ENCODE data around the gene LTBP2. TPM values are rescaled to one million over a fixed set of nuclear protein-coding genes. Genes with fewer than 3 reads are reported as not detected.

The LTBP2 gene
- total RNA-seq, 1 experiment from 2014 or later: 124 TPM

- ChIA-PET CTCF (interaction anchor here (0.9 kb wide), 1 partner anchor 103 kb away, joined by 3 read pairs; no protein-coding TSS in a partner anchor), POLR2A (ENCODE audit: unreplicated experiment) (interaction anchor here (0.6 kb wide), 1 partner anchor 68 kb away, joined by 3 read pairs; no protein-coding TSS in a partner anchor)
- Histone ChIP-seq H3K27ac (no peak overlapping the region), H2AFZ (no peak overlapping the region), H3K4me2 (no peak overlapping the region), H3F3A (ENCODE audit: insufficient read depth, low read depth) (peaks cover 10% of the 10 kb centered on the region), H3K27me3 (ENCODE audit: insufficient read depth, low read depth) (no peaks in the 10 kb centered on the region), H3K9me3 (ENCODE audit: insufficient read depth, low read depth) (no peaks in the 10 kb centered on the region), H4K20me1 (ENCODE audit: insufficient read depth) (no peaks in the 10 kb centered on the region; the same call in 1 of the 2 replicates), H3K9me2 (ENCODE audit: insufficient read depth) (no peaks in the 10 kb centered on the region), H3K79me2 (ENCODE audit: low read depth) (peaks cover 23% of the 10 kb centered on the region), H3K4me1 (replicated peaks; ENCODE audit: insufficient read depth) (peaks cover 15% of the 10 kb centered on the region), H3K4me3 (no peak overlapping the region), H3K36me3 (ENCODE audit: low read depth) (peaks cover 81% of the 10 kb centered on the region)
- no peak for DNase-seq
- TF ChIP-seq, protein P1, sequence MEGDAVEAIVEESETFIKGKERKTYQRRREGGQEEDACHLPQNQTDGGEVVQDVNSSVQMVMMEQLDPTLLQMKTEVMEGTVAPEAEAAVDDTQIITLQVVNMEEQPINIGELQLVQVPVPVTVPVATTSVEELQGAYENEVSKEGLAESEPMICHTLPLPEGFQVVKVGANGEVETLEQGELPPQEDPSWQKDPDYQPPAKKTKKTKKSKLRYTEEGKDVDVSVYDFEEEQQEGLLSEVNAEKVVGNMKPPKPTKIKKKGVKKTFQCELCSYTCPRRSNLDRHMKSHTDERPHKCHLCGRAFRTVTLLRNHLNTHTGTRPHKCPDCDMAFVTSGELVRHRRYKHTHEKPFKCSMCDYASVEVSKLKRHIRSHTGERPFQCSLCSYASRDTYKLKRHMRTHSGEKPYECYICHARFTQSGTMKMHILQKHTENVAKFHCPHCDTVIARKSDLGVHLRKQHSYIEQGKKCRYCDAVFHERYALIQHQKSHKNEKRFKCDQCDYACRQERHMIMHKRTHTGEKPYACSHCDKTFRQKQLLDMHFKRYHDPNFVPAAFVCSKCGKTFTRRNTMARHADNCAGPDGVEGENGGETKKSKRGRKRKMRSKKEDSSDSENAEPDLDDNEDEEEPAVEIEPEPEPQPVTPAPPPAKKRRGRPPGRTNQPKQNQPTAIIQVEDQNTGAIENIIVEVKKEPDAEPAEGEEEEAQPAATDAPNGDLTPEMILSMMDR (conservative IDR thresholded peaks at IDR 0.05): no peak
- TF ChIP-seq EZH2 (IDR thresholded peaks at IDR 0.05; ENCODE audit: low read depth): no peak
- no TSS peak for BruUV-seq (replicated peaks)
- intact Hi-C loops (cut with micrococcal nuclease; ENCODE audit: unreplicated experiment): no loop called here
Observed at GRCh38 chr14:74482571-74482970, 129.5 kb downstream of the LTBP2 start.

DNA sequence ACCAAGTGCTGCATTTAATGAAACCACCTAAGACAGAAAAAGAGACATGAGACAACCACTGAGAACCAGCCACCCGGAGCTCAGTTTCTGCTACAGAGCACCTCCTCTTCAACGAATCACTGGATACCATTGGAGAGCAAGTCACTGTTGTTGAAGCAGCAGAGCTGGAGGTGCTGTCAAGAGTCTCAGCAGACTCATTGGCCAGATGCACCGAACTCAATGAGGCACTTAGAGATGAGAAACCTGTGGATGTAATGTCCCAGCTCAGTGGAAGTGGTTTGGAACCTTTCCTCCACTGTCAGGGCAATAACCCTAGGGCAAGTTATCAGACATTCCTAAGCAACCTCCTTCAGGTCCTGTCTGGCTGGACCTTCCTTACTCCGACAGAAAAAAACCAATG is 132.0 kb downstream of the LTBP2 start:
- intact Hi-C loops (cut with micrococcal nuclease; ENCODE audit: unreplicated experiment): no loop called here
- Histone ChIP-seq H3K4me1 (replicated peaks; ENCODE audit: insufficient read depth) (no peaks in the 10 kb centered on the region), H3K27me3 (ENCODE audit: insufficient read depth, low read depth) (no peaks in the 10 kb centered on the region), H3K27ac (no peak overlapping the region), H4K20me1 (ENCODE audit: insufficient read depth) (no peaks in the 10 kb centered on the region; the same call in 1 of the 2 replicates), H3K4me3 (no peak overlapping the region), H3F3A (ENCODE audit: insufficient read depth, low read depth) (peaks cover 6% of the 10 kb centered on the region), H3K79me2 (ENCODE audit: low read depth) (no peaks in the 10 kb centered on the region), H3K9me3 (ENCODE audit: insufficient read depth, low read depth) (no peaks in the 10 kb centered on the region), H3K4me2 (no peak overlapping the region), H3K36me3 (ENCODE audit: low read depth) (peaks cover 64% of the 10 kb centered on the region), H3K9me2 (ENCODE audit: insufficient read depth) (no peaks in the 10 kb centered on the region), H2AFZ (no peak overlapping the region)
- TF ChIP-seq, protein P1 (conservative IDR thresholded peaks at IDR 0.05): no peak
- no peak for TF ChIP-seq EZH2 (IDR thresholded peaks at IDR 0.05; ENCODE audit: low read depth)
- no peak for DNase-seq
- BruUV-seq (replicated peaks): TSS peak; percentile 8
- CTCF ChIA-PET: interaction anchor here (0.6 to 0.7 kb wide), 3 partner anchors 25 to 1871 kb away, joined by 3 to 5 read pairs (median 3); no protein-coding TSS in a partner anchor
- POLR2A ChIA-PET (ENCODE audit: unreplicated experiment): no interaction called here

DNA sequence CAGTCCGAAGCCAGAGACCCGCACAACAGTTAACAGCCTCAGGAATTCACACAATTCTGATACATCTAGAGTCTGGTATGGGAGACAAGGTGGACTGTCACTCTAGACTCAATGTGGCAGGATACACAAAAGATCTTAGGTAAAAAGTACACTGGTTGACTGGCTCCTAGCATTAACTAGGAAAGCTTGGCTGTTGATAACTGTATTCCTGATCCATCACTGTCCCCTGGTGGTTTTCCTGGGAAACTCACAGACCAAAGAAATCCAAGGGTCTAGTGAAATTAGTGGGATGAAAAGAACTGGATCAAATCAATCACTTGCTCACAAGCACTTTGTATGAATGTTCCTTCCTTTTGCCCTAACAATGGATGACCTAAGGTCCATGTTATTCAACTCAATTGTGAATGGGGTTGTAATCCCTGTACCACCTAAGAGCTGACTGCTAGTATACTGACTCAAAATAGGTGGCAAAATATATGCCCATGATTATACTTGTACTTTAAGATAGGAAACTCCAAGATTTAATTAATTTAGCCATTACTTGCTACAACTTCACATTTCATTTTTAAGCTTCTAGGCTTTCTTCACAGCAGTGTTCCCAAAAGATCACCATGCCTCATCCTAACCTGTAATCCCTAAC is 132.9 kb downstream of the LTBP2 start:
- intact Hi-C loops (cut with micrococcal nuclease; ENCODE audit: unreplicated experiment): loop anchor here (1.0 kb wide), 3 partner anchors 117 to 368 kb away; no protein-coding TSS in a partner anchor
- H3K79me2 ChIP-seq (ENCODE audit: low read depth): no peaks in the 10 kb centered on the region
- peaks cover 56% of the 10 kb centered on the region for H3K36me3 ChIP-seq (ENCODE audit: low read depth)
- no peaks in the 10 kb centered on the region for H3K9me2 ChIP-seq (ENCODE audit: insufficient read depth)
- DNase-seq: peak in 1 of 2 experiments; percentile 36
- no peak overlapping the region for H3K4me3 ChIP-seq
- TF ChIP-seq, protein P1 (conservative IDR thresholded peaks at IDR 0.05): peak; percentile 95
- TF ChIP-seq EZH2 (IDR thresholded peaks at IDR 0.05; ENCODE audit: low read depth): no peak
- H4K20me1 ChIP-seq (ENCODE audit: insufficient read depth): no peaks in the 10 kb centered on the region; the same call in 1 of the 2 replicates
- no peaks in the 10 kb centered on the region for H3K9me3 ChIP-seq (ENCODE audit: insufficient read depth, low read depth)
- POLR2A ChIA-PET (ENCODE audit: unreplicated experiment): interaction anchor here (0.6 to 0.7 kb wide), 2 partner anchors 14 to 28 kb away, joined by 3 to 4 read pairs; partner anchors contain the start of gene NPC2
- H2AFZ ChIP-seq: no peak overlapping the region
- BruUV-seq (replicated peaks): no TSS peak
- no peak overlapping the region for H3K4me2 ChIP-seq
- CTCF ChIA-PET: interaction anchor here (0.7 to 1.5 kb wide), 4 partner anchors 11 to 115 kb away, joined by 3 to 7 read pairs (median 3); no protein-coding TSS in a partner anchor
- H3K4me1 ChIP-seq (replicated peaks; ENCODE audit: insufficient read depth): no peaks in the 10 kb centered on the region
- no peak overlapping the region for H3K27ac ChIP-seq
- H3F3A ChIP-seq (ENCODE audit: insufficient read depth, low read depth): peaks cover 6% of the 10 kb centered on the region
- H3K27me3 ChIP-seq (ENCODE audit: insufficient read depth, low read depth): no peaks in the 10 kb centered on the region

Data from PC-9 (cell line).